ENCODE measurements around the gene SNX11. TPM values are rescaled to one million over a fixed set of nuclear protein-coding genes. Genes with fewer than 3 reads are reported as not detected.

The SNX11 gene
- total RNA-seq, 4 donors from 2014 or later = 12.7 to 16.6 (median 15.0) TPM

DNA sequence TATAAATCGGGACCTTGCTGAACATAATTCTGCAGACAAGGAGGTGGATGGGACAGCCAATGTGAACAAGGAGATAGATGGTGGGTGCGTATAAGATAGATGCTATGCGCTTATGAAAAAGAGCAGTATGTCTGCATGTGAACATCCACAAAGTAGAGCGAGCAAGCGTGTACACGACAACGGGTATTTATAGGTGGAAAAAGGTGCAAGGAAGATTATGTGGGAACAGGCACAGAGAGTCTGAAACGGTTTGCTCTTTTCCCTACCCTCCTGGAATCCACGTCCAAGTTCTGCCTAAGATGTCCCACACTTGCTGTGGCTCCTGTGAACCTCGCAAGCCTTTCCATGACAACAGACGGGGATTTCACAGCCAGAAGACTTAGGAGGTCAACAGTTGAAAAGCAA is 43.0 kb downstream of the SNX11 start:
- WGBS, 2 donors = 61 to 65% methylated on average over 11 of the region's 11 CpGs
- intact Hi-C loops (cut with DNase I) = no loop called here
- H3K36me3 ChIP-seq = no peaks in the 10 kb centered on the region

DNA sequence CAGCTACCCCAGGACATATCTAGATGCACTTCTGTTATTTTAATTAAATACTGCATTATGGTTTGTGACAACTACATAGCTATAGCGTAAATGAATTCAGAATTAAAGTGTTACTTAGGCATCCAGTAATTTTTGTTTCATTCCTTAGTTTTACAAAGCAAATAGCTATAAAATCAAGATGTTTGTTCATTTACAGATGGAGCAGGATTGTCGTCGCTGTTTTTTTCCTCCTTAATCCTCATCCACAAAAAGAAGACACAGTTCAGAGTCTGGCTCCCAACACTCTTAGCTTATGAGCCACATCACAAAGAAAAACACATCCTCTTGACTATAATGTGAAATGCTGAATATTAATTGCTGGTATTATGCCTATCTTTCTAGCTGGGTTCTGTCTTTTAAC is 43.7 kb downstream of the SNX11 start:
- no peaks in the 10 kb centered on the region for H3K4me1 ChIP-seq
- DNase-seq = no peak
- H3K27me3 ChIP-seq = peaks cover 0 to 100% (median 2%) of the 10 kb centered on the region in 4 donors
- no peaks in the 10 kb centered on the region for H3K36me3 ChIP-seq
- 68 to 76% methylated on average over 3 of the region's 3 CpGs for WGBS, 2 donors
- H3K4me3 ChIP-seq = no peak overlapping the region
- no peak for TF ChIP-seq POLR2A (IDR thresholded peaks at IDR 0.05)
- TF ChIP-seq, protein P1, sequence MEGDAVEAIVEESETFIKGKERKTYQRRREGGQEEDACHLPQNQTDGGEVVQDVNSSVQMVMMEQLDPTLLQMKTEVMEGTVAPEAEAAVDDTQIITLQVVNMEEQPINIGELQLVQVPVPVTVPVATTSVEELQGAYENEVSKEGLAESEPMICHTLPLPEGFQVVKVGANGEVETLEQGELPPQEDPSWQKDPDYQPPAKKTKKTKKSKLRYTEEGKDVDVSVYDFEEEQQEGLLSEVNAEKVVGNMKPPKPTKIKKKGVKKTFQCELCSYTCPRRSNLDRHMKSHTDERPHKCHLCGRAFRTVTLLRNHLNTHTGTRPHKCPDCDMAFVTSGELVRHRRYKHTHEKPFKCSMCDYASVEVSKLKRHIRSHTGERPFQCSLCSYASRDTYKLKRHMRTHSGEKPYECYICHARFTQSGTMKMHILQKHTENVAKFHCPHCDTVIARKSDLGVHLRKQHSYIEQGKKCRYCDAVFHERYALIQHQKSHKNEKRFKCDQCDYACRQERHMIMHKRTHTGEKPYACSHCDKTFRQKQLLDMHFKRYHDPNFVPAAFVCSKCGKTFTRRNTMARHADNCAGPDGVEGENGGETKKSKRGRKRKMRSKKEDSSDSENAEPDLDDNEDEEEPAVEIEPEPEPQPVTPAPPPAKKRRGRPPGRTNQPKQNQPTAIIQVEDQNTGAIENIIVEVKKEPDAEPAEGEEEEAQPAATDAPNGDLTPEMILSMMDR (IDR thresholded peaks at IDR 0.05) = no peak
- H3K9me3 ChIP-seq = no peaks in the 10 kb centered on the region
- H3K27ac ChIP-seq = no peak overlapping the region
- intact Hi-C loops (cut with DNase I) = no loop called here

More for the DNA sequence above, 43.0 kb downstream of the SNX11 start:
- Histone ChIP-seq H3K9me3 (no peaks in the 10 kb centered on the region), H3K27ac (no peak overlapping the region), H3K27me3 (peaks cover 0 to 100% (median 2%) of the 10 kb centered on the region in 4 donors), H3K4me1 (no peaks in the 10 kb centered on the region), H3K4me3 (no peak overlapping the region)
- no peak for DNase-seq
- TF ChIP-seq, protein P1 (IDR thresholded peaks at IDR 0.05) = no peak
- TF ChIP-seq POLR2A (IDR thresholded peaks at IDR 0.05) = no peak

DNA sequence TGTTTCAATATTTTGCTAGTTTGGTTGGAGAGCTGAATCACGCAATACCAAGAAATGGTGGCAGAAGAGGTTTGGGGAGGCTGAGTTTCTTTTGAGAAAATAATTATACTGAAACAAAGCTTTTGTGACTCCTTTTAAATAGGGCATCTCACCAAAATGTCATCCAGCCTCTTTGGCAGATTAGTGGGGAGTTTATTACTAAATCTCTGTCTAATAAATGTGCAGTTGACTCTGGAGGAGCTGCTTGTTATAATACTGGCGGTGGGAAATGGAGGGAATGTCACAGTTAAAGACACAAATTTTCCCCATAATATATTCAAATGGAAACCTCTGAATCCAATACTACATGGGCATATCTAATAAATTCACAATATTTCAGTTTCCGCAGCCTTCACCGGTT is 44.7 kb downstream of the SNX11 start:
- DNase-seq = no peak
- TF ChIP-seq, protein P1 (IDR thresholded peaks at IDR 0.05) = no peak
- no peak for TF ChIP-seq POLR2A (IDR thresholded peaks at IDR 0.05)
- no peaks in the 10 kb centered on the region for H3K4me1 ChIP-seq
- H3K27ac ChIP-seq = no peak overlapping the region
- H3K9me3 ChIP-seq = no peaks in the 10 kb centered on the region
- peaks cover 0 to 92% (median 2%) of the 10 kb centered on the region in 4 donors for H3K27me3 ChIP-seq
- WGBS, 2 donors = 66 to 70% methylated on average over 4 of the region's 4 CpGs
- no peak overlapping the region for H3K4me3 ChIP-seq
- intact Hi-C loops (cut with DNase I) = no loop called here
- no peaks in the 10 kb centered on the region for H3K36me3 ChIP-seq

DNA sequence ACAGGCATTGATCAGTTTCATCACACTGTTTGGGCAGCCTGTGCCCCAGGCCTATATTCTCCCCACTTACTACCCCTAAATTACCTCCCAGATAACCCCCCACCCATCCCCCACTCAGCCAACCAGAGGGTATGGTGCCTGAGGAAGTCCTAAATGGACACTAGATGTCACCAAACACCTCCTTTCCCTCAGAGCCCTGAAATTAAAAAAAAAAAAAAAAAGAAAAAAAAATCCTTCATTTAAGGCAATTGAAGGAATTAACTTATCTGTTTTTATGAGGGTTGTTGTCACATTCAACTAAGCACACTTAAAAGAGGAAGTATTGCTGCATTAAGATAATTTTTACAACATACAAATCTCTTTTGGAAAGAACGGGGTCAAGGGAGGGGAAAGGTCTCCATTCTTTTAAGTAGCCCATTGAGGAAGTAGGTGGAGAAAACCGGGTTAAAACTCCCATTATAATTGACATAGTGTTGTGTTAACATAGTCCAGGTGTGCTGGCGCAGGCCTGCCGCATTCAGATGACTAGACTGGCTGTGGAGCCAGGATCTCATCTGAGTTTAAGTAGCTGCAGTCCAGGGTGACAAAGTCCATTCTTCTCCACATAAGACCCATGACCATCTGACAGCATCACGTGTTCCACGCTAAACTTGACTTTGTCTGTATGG is 46.3 kb downstream of the SNX11 start:
- DNase-seq = no peak
- H3K27ac ChIP-seq = no peak overlapping the region

More for the DNA sequence above, 46.3 kb downstream of the SNX11 start:
- no peaks in the 10 kb centered on the region for H3K36me3 ChIP-seq
- peaks cover 0 to 77% (median 2%) of the 10 kb centered on the region in 4 donors for H3K27me3 ChIP-seq
- no peaks in the 10 kb centered on the region for H3K9me3 ChIP-seq
- 34 to 46% methylated on average over 6 of the region's 6 CpGs for WGBS, 2 donors
- no peaks in the 10 kb centered on the region for H3K4me1 ChIP-seq
- TF ChIP-seq, protein P1 (IDR thresholded peaks at IDR 0.05) = peak in 2 of 6 experiments; percentile 8 to 11
- no peak for TF ChIP-seq POLR2A (IDR thresholded peaks at IDR 0.05)
- no peak overlapping the region for H3K4me3 ChIP-seq
- intact Hi-C loops (cut with DNase I) = no loop called here

All from esophagus squamous epithelium (tissue), 5 donors.